ENCODE measurements around the gene BTD.

The BTD gene

DNA sequence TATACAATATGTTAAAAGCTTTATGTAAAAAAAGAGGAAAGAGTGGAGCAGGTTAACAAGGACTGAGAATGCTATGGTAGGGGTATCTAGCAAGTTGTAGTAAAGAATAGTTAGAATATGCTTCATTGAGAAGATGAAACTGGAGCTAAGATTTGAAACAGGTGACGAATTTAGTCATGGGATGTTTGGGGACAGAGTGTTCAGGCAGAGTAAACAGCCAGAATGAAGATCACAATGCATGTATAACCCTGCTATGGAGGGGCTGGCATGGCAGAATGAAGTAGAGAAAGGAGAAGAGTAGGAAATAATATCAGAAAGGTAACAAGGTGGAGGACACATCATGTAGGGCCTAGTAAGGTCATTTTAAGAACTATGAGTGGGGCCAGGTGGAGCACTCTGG lies 72.0 kb downstream of the BTD start:
- DNase-seq, result no peak

DNA sequence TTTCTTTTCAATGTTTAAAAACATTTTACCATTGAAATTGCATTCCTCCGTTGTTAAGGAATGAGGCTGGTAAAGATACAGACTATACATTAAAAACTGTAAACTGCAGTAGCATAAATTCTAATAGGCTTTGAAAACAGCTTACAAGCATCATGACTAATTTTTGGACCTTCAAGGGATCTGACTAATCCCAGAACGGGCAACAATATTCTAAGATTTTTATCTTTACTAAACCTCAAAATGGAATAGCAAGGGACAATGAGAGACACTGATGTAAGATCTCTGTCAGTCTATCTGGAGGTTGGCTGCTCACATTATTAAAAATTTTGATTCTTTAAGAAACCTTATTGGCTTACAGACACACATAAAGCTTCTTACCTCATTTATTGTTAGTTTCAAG lies 74.7 kb downstream of the BTD start:
- no peak for DNase-seq

DNA sequence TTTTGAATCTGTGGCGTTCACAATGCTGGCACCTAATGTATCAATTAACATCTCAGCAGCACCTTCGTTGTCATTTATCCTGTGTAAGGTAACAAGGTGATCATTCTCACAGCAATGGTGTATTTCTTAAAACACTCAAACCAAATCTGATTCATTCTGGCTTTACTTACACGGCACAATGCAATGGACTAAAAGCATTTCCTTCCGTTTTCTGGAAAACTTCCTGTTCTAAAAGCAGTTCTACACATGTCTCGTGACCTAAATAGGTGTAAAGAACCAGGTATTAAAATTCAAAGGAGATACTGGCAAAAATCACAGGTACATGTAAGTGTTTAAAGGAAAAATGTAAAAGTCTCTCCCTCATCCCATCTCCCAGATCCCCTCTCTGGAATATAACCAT lies 77.8 kb downstream of the BTD start:
- no peak for DNase-seq

DNA sequence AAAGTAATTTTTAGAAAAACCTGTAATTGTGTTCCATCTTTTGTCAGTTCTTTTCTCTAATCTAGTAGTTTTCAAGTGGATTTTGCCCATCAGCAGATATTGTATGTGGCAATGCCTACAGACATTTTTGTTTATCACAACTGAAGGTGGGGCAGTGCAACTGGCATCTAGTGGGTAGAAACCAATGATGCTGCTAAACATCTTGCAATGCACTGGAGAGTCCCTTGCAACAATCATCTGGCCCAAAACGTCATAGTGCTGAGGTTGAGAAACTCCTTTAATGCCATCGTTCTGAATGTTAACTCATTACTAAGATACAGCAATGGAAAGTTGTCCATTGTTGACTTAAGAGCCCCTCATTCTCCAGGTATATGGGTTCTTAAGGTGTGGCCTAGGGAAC lies 80.1 kb downstream of the BTD start:
- DNase-seq, result no peak

DNA sequence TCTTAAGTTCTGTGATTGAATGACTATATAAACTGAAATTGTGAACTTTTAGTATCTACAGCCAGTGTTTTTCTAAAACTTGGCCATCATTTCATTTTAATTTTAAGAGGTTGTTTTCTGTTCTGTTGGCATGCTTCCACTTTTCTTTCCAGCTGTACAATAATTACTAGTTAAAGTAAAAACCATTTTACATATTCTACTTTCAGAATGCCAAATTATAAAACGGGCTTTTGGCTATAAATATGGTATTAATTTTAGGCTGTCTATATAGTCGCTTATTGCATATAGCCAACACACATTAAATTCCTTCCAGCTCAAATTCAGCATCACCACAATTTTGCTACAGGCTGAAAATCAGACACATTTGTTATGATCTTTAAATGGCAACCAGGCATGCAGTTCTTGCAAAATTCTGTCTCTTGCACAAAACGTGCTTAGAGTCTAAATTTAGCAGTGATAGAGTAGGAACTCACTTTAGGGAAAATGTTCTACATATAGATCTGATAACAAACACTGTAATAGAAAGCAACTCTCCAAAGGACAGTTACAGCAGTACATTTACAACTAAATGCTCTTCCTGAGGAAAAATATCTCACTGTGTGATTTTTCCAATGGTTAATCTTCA lies 81.1 kb downstream of the BTD start:
- no peak for DNase-seq

DNA sequence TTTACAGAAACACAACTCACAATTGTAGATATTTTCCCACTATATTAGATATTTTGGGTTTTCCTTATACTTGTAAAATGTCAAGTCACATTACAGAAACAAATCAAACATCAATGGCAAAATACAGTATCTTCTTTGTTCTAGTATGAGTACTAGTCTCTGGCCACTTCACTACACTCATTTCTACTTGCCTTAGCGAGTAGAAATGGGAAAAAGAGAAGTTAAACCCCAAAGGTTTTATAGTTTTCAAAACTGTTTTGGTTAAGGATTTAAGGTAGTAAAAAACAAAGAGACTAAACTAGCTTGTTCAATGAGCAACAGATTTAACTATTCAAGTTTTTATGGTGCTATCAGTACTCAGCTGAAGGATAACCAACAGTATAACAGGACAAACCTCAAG lies 81.7 kb downstream of the BTD start:
- DNase-seq, result no peak

DNA sequence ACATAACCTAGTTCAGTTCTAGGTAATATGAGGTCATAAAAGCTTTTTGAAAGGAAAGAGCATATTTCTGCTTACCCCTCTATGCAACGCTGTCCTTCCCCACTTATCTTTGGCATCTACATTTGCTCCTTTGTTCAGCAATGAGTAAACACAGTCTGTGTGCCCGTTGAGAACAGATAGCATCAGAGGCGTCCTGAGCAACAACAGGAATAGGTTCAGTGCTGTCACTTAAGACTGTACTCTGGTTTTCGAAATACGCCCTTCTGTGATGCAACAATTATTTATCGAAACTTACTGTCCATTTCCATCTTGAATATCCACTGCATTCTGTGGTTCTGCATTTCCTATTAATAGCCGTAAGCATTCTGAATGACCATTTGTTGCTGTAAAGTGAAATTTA lies 84.4 kb downstream of the BTD start:
- no peak for DNase-seq

DNA sequence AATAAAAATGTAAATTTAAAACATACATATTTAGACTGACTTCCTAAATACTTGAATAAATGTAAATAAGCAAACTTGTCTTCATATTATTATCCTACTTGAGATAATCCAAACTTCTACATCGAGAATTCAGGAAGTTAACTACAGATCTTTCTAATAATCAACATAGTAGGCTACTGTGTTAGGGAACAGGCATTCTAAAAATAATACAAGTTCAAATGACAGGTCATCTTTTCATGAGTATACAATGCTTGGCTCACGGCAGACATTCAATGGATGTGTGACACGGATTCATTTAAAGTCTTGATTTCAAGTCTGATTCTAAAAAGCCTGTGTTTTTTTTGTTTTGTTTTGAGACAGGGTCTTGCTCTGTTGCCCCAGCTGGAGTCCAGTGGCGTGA lies 88.7 kb downstream of the BTD start:
- DNase-seq, result no peak

DNA sequence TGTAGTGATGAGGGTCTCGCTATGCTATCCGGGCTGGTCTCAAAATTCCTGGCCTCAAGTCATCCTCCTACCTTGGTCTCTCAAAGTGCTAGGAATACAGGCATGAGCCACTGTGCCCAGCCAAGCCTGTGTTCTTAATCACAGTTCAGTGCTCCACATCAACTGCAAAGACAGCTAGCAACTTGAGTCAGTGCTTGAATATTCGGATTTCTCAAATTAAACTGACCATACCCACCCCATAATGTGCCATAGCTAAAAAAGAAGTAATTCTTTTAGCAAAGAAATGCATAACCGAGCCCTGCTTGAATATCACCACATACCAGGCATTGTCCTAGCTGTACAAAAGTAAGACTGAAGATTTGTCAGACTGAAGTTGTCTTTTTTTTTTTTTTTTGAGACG lies 89.2 kb downstream of the BTD start:
- DNase-seq, result no peak

DNA sequence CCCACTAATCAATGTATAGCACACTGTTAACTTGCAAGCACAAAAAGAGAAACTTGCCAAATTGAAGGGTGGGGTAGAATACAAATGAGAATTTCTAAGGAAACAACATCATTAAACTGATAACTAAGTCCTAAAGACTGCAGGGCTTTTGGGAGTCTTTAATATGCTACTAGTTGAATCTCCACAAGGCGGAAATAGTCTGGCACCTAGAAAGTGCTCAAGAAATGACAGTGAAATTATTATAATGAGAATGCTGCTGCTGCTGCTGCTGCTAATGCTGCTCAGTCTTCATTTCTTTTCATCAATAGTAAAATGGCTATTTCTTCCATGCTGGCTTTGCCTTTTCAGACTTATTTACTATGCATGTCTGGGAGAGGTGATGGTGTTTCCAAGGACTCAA lies 91.8 kb downstream of the BTD start:
- DNase-seq, result no peak

DNA sequence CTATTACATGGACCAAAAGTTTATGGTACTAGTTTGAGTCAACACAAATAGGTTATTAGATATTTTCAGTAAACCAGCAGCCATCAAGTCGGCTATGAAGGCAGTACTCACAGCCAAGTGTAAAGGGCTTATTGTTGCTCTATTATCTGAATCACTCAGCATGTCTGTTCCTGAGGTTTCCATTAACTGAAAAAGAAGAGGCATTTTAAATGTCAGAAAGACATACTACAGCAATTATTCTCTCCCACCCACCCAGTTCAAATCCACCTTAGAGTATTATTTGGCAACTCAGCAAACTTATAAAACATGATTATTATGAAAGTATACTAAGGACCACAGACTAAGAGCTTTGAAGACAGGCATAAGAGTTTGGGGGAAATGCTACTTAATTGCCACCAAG lies 93.1 kb downstream of the BTD start:
- DNase-seq, result peak in 1 of 2 experiments; percentile 3

Measured in NCI-H1930 (cell line).